SU-DHL-6 (cell line): ENCODE measurements around the gene QPRT.

Source experiments
- CTCF ChIP-seq: fragments of 200-600 bp; sonication (generic); IDR thresholded peaks from one replicate; pipeline ENCODE4 v1.5.1; 2017; ENCODE audit warnings: antibody characterized with exemption, mild to moderate bottlenecking, low read length, moderate library complexity; ENCODE audit not compliant: insufficient read depth, poor library complexity, severe bottlenecking
- EZH2phosphoT487 ChIP-seq: fragments of 200-600 bp; sonication (generic), shearing (Covaris generic); conservative IDR thresholded peaks from 2 replicates; pipeline ENCODE4 v1.6.1; 2018; ENCODE audit warnings: mild to moderate bottlenecking, antibody characterized with exemption, low read length, moderate library complexity, mixed read lengths

DNA sequence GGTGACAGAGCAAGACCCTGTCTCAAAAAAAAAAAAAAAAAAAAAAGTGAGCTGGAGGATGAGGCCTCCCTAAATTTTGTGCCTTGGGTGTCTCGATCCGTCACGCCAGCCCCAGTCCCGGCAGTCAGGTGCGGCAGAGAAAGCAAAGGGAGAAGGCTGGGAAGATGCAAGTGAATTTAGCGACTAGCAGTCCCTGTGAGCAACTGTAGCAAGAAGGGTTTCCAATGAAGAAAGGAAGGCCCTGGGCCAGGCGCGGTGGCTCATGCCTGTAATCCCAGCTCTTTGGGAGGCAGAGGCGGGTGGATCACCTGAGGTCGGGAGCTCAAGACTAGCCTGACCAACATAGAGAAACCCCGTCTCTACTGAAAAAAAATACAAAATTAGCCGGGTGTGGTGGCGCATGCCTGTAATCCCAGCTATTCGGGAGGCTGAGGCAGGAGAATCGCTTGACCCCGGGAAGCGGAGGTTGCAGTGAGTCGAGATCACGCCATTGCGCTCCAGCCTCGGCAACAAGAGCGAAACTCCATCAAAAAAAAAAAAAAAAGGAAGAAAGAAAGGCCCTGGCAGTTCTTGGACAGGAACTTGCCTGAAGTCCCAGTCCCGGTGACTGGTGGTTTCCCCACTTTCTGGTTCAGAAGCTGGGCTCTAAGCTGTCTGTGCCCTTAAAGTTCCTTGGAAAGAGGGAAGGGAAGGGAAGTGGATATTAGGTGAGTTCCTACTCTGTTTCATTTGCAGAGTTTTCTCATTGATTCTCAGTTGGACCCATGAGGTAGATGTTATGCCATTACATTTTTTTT, 1.8 kb upstream of the QPRT start:
- TF ChIP-seq CTCF, result no peak
- TF ChIP-seq EZH2phosphoT487, result no peak
